ENCODE measurements around the gene GRSF1. TPM values are rescaled to one million over a fixed set of nuclear protein-coding genes. Genes with fewer than 3 reads are reported as not detected.

Gene GRSF1
- total RNA-seq, 1 experiment from 2014 or later, result 69.3 TPM

- Mint-ChIP-seq H3K4me1 (ENCODE audit: insufficient read depth, unreplicated experiment) (no peaks in the 10 kb centered on the region), H3K27ac (ENCODE audit: low read depth, unreplicated experiment) (no peak overlapping the region), H3K27me3 (ENCODE audit: insufficient read depth, unreplicated experiment) (no peaks in the 10 kb centered on the region), H3K4me3 (ENCODE audit: unreplicated experiment) (no peak overlapping the region), H3K36me3 (ENCODE audit: insufficient read depth, unreplicated experiment) (peaks cover 4% of the 10 kb centered on the region), H3K9me3 (ENCODE audit: unreplicated experiment) (no peaks in the 10 kb centered on the region)
- CTCF ChIA-PET, result no interaction called here
- POLR2A ChIA-PET, result no interaction called here
- TF ChIP-seq, protein P1, sequence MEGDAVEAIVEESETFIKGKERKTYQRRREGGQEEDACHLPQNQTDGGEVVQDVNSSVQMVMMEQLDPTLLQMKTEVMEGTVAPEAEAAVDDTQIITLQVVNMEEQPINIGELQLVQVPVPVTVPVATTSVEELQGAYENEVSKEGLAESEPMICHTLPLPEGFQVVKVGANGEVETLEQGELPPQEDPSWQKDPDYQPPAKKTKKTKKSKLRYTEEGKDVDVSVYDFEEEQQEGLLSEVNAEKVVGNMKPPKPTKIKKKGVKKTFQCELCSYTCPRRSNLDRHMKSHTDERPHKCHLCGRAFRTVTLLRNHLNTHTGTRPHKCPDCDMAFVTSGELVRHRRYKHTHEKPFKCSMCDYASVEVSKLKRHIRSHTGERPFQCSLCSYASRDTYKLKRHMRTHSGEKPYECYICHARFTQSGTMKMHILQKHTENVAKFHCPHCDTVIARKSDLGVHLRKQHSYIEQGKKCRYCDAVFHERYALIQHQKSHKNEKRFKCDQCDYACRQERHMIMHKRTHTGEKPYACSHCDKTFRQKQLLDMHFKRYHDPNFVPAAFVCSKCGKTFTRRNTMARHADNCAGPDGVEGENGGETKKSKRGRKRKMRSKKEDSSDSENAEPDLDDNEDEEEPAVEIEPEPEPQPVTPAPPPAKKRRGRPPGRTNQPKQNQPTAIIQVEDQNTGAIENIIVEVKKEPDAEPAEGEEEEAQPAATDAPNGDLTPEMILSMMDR (IDR thresholded peaks at IDR 0.05; ENCODE audit: unreplicated experiment), result no peak
- no TSS peak for BruUV-seq (replicated peaks)
- no peak for DNase-seq (ENCODE audit: unreplicated experiment)
- intact Hi-C loops (cut with micrococcal nuclease), result no loop called here
Observed at GRCh38 chr4:70808151-70808550, 31.5 kb downstream of the GRSF1 start.

DNA sequence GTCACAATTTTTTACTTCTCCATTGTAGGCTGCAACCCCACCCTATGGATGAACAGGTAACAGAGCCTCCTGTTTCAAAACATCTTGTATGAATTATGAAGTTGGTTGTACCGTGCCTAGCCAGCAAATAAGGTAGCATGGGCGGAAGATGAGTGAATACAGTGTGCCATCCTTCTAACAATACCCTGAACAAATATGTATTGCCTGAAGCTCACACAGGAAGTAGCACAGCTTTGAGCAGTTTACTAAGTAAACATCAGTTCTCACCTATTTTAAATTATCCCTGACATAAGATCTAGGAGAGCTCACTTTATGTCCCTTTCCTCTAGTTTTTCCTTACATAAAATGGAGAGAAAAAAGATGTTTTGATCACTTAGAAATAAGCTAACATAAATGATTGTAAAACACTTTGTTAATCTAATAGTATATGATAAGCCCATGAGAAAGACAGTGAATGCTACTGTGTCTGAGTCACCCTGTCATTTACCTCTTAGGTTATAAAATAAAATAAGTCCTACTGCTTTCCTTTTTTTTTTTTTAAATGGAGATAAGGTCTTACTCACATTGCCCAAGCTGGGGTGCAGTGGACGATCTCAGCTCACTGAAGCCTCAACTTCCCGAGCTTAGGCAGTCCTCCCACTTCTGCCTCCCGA lies 36.6 kb downstream of the GRSF1 start:
- H3K9me3 Mint-ChIP-seq (ENCODE audit: unreplicated experiment), result no peaks in the 10 kb centered on the region
- H3K4me3 Mint-ChIP-seq (ENCODE audit: unreplicated experiment), result no peak overlapping the region
- TF ChIP-seq, protein P1 (IDR thresholded peaks at IDR 0.05; ENCODE audit: unreplicated experiment), result no peak
- H3K4me1 Mint-ChIP-seq (ENCODE audit: insufficient read depth, unreplicated experiment), result no peaks in the 10 kb centered on the region
- no peaks in the 10 kb centered on the region for H3K27me3 Mint-ChIP-seq (ENCODE audit: insufficient read depth, unreplicated experiment)
- ChIA-PET POLR2A (interaction anchor here (1.3 kb wide), 1 partner anchor 69 kb away, joined by 4 read pairs; no protein-coding TSS in a partner anchor), CTCF (interaction anchor here (0.6 to 3.8 kb wide), 6 partner anchors 14 to 1732 kb away, joined by 3 to 17 read pairs (median 3); no protein-coding TSS in a partner anchor)
- intact Hi-C loops (cut with micrococcal nuclease), result no loop called here
- no peak for DNase-seq (ENCODE audit: unreplicated experiment)
- peaks cover 27% of the 10 kb centered on the region for H3K36me3 Mint-ChIP-seq (ENCODE audit: insufficient read depth, unreplicated experiment)
- no TSS peak for BruUV-seq (replicated peaks)
- no peak overlapping the region for H3K27ac Mint-ChIP-seq (ENCODE audit: low read depth, unreplicated experiment)

DNA sequence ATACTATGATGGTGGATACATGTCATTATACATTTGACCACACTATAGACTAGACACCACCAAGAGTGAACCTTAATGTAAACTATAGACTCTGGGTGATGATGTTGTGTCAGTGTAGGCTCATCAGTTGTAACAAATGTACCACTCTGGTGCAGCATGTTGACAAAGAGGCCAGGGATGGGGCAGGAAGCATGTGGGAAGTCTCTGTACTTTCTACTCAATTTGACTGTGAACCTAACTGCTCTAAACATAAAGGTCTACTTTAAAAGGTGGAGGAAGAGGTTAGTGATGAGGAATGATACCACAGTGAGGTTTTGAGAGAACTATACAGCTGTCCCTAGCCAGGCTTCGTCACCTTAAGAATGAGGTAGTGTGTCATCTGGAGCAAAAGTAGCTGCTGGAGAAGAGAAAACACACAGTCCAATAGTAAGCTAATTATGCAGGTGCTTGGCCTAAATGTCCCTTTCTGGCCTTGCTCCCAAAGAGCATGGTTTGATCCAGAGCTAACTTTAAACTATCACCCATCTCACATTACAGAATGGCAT lies 38.4 kb downstream of the GRSF1 start:
- intact Hi-C loops (cut with micrococcal nuclease), result no loop called here
- TF ChIP-seq, protein P1 (IDR thresholded peaks at IDR 0.05; ENCODE audit: unreplicated experiment), result no peak
- H3K4me1 Mint-ChIP-seq (ENCODE audit: insufficient read depth, unreplicated experiment), result no peaks in the 10 kb centered on the region
- ChIA-PET POLR2A (no interaction called here), CTCF (interaction anchor here (3.8 kb wide), 1 partner anchor 150 kb away, joined by 17 read pairs; no protein-coding TSS in a partner anchor)
- no peaks in the 10 kb centered on the region for H3K9me3 Mint-ChIP-seq (ENCODE audit: unreplicated experiment)
- no peak overlapping the region for H3K4me3 Mint-ChIP-seq (ENCODE audit: unreplicated experiment)
- H3K27me3 Mint-ChIP-seq (ENCODE audit: insufficient read depth, unreplicated experiment), result no peaks in the 10 kb centered on the region
- BruUV-seq (replicated peaks), result no TSS peak
- H3K36me3 Mint-ChIP-seq (ENCODE audit: insufficient read depth, unreplicated experiment), result peaks cover 34% of the 10 kb centered on the region
- DNase-seq (ENCODE audit: unreplicated experiment), result no peak
- H3K27ac Mint-ChIP-seq (ENCODE audit: low read depth, unreplicated experiment), result no peak overlapping the region

DNA sequence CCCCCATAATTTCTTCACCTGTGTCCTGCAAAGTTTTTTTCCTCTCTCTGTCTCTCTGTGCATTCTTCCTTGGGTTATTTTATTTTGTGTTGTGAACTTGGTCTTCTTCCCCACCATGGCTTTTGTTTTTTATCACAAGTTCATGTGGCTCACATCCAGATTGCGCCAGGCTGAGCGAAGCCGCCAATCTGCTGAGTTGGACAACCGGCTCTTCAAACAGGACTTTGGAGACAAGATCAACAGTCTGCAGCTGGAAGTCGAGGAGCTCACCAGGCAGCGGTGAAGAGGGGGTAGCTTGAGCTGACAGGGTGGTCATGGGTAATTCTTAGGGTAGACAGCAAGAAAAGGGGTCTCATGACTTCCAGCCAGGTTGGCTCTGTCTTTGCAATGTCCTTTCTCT lies 46.1 kb downstream of the GRSF1 start:
- Mint-ChIP-seq H3K9me3 (ENCODE audit: unreplicated experiment) (no peaks in the 10 kb centered on the region), H3K4me1 (ENCODE audit: insufficient read depth, unreplicated experiment) (no peaks in the 10 kb centered on the region), H3K27ac (ENCODE audit: low read depth, unreplicated experiment) (no peak overlapping the region), H3K27me3 (ENCODE audit: insufficient read depth, unreplicated experiment) (no peaks in the 10 kb centered on the region), H3K36me3 (ENCODE audit: insufficient read depth, unreplicated experiment) (peaks cover 55% of the 10 kb centered on the region), H3K4me3 (ENCODE audit: unreplicated experiment) (no peak overlapping the region)
- DNase-seq (ENCODE audit: unreplicated experiment), result no peak
- ChIA-PET CTCF (interaction anchor here (0.6 kb wide), 1 partner anchor 54 kb away, joined by 6 read pairs; no protein-coding TSS in a partner anchor), POLR2A (no interaction called here)
- TF ChIP-seq, protein P1 (IDR thresholded peaks at IDR 0.05; ENCODE audit: unreplicated experiment), result no peak
- BruUV-seq (replicated peaks), result no TSS peak
- intact Hi-C loops (cut with micrococcal nuclease), result no loop called here

Data from MCF 10A (cell line).